Measurements from ENCODE around the gene PTPRG.

The PTPRG gene

GRCh38 chr3:62318752-62319569, 757.6 kb downstream of the PTPRG start:
- Histone ChIP-seq H3K9ac (ENCODE audit: low read depth, low read length, poor library complexity, severe bottlenecking) (no peak overlapping the region), H2AFZ (ENCODE audit: low read length) (no peak overlapping the region), H3F3A (ENCODE audit: low read depth) (no peaks in the 10 kb centered on the region), H3K36me3 (ENCODE audit: insufficient read depth, low read length) (no peaks in the 10 kb centered on the region), H4K20me1 (ENCODE audit: insufficient read depth, low read length, poor library complexity, severe bottlenecking) (no peaks in the 10 kb centered on the region), H3K79me2 (ENCODE audit: insufficient read depth, low read length) (no peaks in the 10 kb centered on the region), H3K9me2 (replicated peaks; ENCODE audit: low read depth, low read length) (no peaks in the 10 kb centered on the region), H3K27me3 (ENCODE audit: insufficient read depth, low read length, poor library complexity, severe bottlenecking) (no peaks in the 10 kb centered on the region), H3K4me1 (ENCODE audit: insufficient read depth, low read length, poor library complexity, severe bottlenecking) (no peaks in the 10 kb centered on the region), H3K4me3 (ENCODE audit: low read length, poor library complexity, severe bottlenecking) (no peak overlapping the region), H3K4me2 (ENCODE audit: low read depth, low read length, poor library complexity, severe bottlenecking) (no peak overlapping the region), H3K9me3 (ENCODE audit: insufficient read depth, low read depth, low read length) (no peaks in the 10 kb centered on the region)
- no peak for TF ChIP-seq CTCF (conservative IDR thresholded peaks at IDR 0.05; ENCODE audit: low read length)
- no peak for TF ChIP-seq EZH2phosphoT487 (IDR thresholded peaks at IDR 0.05; ENCODE audit: borderline replicate concordance)

GRCh38 chr3:62319570-62320243, 758.3 kb downstream of the PTPRG start:
- H3K9ac ChIP-seq (ENCODE audit: low read depth, low read length, poor library complexity, severe bottlenecking) = no peak overlapping the region
- H3K4me3 ChIP-seq (ENCODE audit: low read length, poor library complexity, severe bottlenecking) = no peak overlapping the region
- H4K20me1 ChIP-seq (ENCODE audit: insufficient read depth, low read length, poor library complexity, severe bottlenecking) = no peaks in the 10 kb centered on the region
- no peak overlapping the region for H3K4me2 ChIP-seq (ENCODE audit: low read depth, low read length, poor library complexity, severe bottlenecking)
- no peaks in the 10 kb centered on the region for H3K27me3 ChIP-seq (ENCODE audit: insufficient read depth, low read length, poor library complexity, severe bottlenecking)
- H2AFZ ChIP-seq (ENCODE audit: low read length) = no peak overlapping the region
- no peaks in the 10 kb centered on the region for H3K9me2 ChIP-seq (replicated peaks; ENCODE audit: low read depth, low read length)
- TF ChIP-seq EZH2phosphoT487 (IDR thresholded peaks at IDR 0.05; ENCODE audit: borderline replicate concordance) (no peak), CTCF (conservative IDR thresholded peaks at IDR 0.05; ENCODE audit: low read length) (no peak)
- no peaks in the 10 kb centered on the region for H3K36me3 ChIP-seq (ENCODE audit: insufficient read depth, low read length)
- H3F3A ChIP-seq (ENCODE audit: low read depth) = no peaks in the 10 kb centered on the region
- H3K9me3 ChIP-seq (ENCODE audit: insufficient read depth, low read depth, low read length) = no peaks in the 10 kb centered on the region
- H3K4me1 ChIP-seq (ENCODE audit: insufficient read depth, low read length, poor library complexity, severe bottlenecking) = no peaks in the 10 kb centered on the region
- no peaks in the 10 kb centered on the region for H3K79me2 ChIP-seq (ENCODE audit: insufficient read depth, low read length)

GRCh38 chr3:62323241-62323640, 761.9 kb downstream of the PTPRG start:
- Histone ChIP-seq H3K4me2 (ENCODE audit: low read depth, low read length, poor library complexity, severe bottlenecking) (no peak overlapping the region), H3K9me2 (replicated peaks; ENCODE audit: low read depth, low read length) (no peaks in the 10 kb centered on the region), H2AFZ (ENCODE audit: low read length) (no peak overlapping the region), H3K36me3 (ENCODE audit: insufficient read depth, low read length) (no peaks in the 10 kb centered on the region), H3K4me1 (ENCODE audit: insufficient read depth, low read length, poor library complexity, severe bottlenecking) (no peaks in the 10 kb centered on the region), H3K4me3 (ENCODE audit: low read length, poor library complexity, severe bottlenecking) (no peak overlapping the region), H3K9ac (ENCODE audit: low read depth, low read length, poor library complexity, severe bottlenecking) (no peak overlapping the region), H3F3A (ENCODE audit: low read depth) (no peaks in the 10 kb centered on the region), H4K20me1 (ENCODE audit: insufficient read depth, low read length, poor library complexity, severe bottlenecking) (no peaks in the 10 kb centered on the region), H3K27me3 (ENCODE audit: insufficient read depth, low read length, poor library complexity, severe bottlenecking) (no peaks in the 10 kb centered on the region), H3K9me3 (ENCODE audit: insufficient read depth, low read depth, low read length) (no peaks in the 10 kb centered on the region), H3K79me2 (ENCODE audit: insufficient read depth, low read length) (no peaks in the 10 kb centered on the region)
- TF ChIP-seq EZH2phosphoT487 (IDR thresholded peaks at IDR 0.05; ENCODE audit: borderline replicate concordance) (no peak), CTCF (conservative IDR thresholded peaks at IDR 0.05; ENCODE audit: low read length) (no peak)

Measured in Loucy (cell line).